Nephron progenitor cell (in vitro differentiated cells): ENCODE results near the gene IRX6.

Source experiments
- DNase-seq: peaks from one replicate; pipeline ENCODE4 v3.0.0; 2021
- H3K27ac Mint-ChIP-seq: 2 replicates; pipeline ENCODE4 v1.8.0; 2021; ENCODE audit warnings: mild to moderate bottlenecking, moderate library complexity, mixed read lengths
- H3K27me3 Mint-ChIP-seq: 2 replicates; pipeline ENCODE4 v1.8.0; 2021; ENCODE audit warnings: mild to moderate bottlenecking, low read depth, mixed read lengths; ENCODE audit not compliant: poor library complexity
- H3K36me3 Mint-ChIP-seq: 2 replicates; pipeline ENCODE4 v1.8.0; 2021; ENCODE audit warnings: low read depth, mixed read lengths
- H3K4me1 Mint-ChIP-seq: 2 replicates; pipeline ENCODE4 v1.8.0; 2021; ENCODE audit warnings: mixed read lengths
- H3K4me3 Mint-ChIP-seq: 2 replicates; pipeline ENCODE4 v1.8.0; 2021; ENCODE audit warnings: mild to moderate bottlenecking, moderate library complexity, mixed read lengths
- H3K9me3 Mint-ChIP-seq: 2 replicates; pipeline ENCODE4 v1.8.0; 2021; ENCODE audit warnings: mild to moderate bottlenecking, moderate library complexity, mixed read lengths
- CTCF ChIP-seq: fragments of 200-600 bp; sonication (generic); IDR thresholded peaks from 2 replicates; pipeline ENCODE4 v1.5.0; 2021; ENCODE audit warnings: antibody characterized with exemption

Gene IRX6

GRCh38 chr16:55297910-55298479, 26.0 kb upstream of the IRX6 start:
- Mint-ChIP-seq H3K4me1 (peaks cover 50% of the 10 kb centered on the region), H3K4me3 (no peak overlapping the region), H3K27me3 (peaks cover 19% of the 10 kb centered on the region), H3K9me3 (peaks cover 18% of the 10 kb centered on the region), H3K27ac (no peak overlapping the region), H3K36me3 (peaks cover 4% of the 10 kb centered on the region)
- DNase-seq: no peak
- no peak for TF ChIP-seq CTCF

GRCh38 chr16:55301385-55302008, 22.5 kb upstream of the IRX6 start:
- peak overlapping the region; percentile 34 for H3K27ac Mint-ChIP-seq
- H3K27me3 Mint-ChIP-seq: peaks cover 27% of the 10 kb centered on the region
- H3K36me3 Mint-ChIP-seq: peaks cover 4% of the 10 kb centered on the region
- peaks cover 46% of the 10 kb centered on the region for H3K4me1 Mint-ChIP-seq
- peaks cover 18% of the 10 kb centered on the region for H3K9me3 Mint-ChIP-seq
- no peak overlapping the region for H3K4me3 Mint-ChIP-seq
- no peak for TF ChIP-seq CTCF
- DNase-seq: no peak

GRCh38 chr16:55302635-55303034, 21.4 kb upstream of the IRX6 start:
- H3K9me3 Mint-ChIP-seq: peaks cover 11% of the 10 kb centered on the region
- H3K36me3 Mint-ChIP-seq: peaks cover 1% of the 10 kb centered on the region
- no peak overlapping the region for H3K27ac Mint-ChIP-seq
- DNase-seq: peak; percentile 16
- no peak overlapping the region for H3K4me3 Mint-ChIP-seq
- peaks cover 41% of the 10 kb centered on the region for H3K4me1 Mint-ChIP-seq
- H3K27me3 Mint-ChIP-seq: peaks cover 30% of the 10 kb centered on the region
- no peak for TF ChIP-seq CTCF

- TF ChIP-seq CTCF: no peak
- H3K27me3 Mint-ChIP-seq: peaks cover 54% of the 10 kb centered on the region
Measured at GRCh38 chr16:55308973-55309372, 15.0 kb upstream of the IRX6 start.

GRCh38 chr16:55322327-55322726, 1.7 kb upstream of the IRX6 start:
- H3K27ac Mint-ChIP-seq: no peak overlapping the region
- H3K9me3 Mint-ChIP-seq: no peaks in the 10 kb centered on the region
- H3K27me3 Mint-ChIP-seq: peaks cover 98% of the 10 kb centered on the region
- DNase-seq: no peak
- TF ChIP-seq CTCF: no peak
- no peaks in the 10 kb centered on the region for H3K36me3 Mint-ChIP-seq
- H3K4me3 Mint-ChIP-seq: no peak overlapping the region
- H3K4me1 Mint-ChIP-seq: peaks cover 11% of the 10 kb centered on the region

More at GRCh38 chr16:55308973-55309372, 15.0 kb upstream of the IRX6 start:
- Mint-ChIP-seq H3K36me3 (no peaks in the 10 kb centered on the region), H3K4me3 (no peak overlapping the region), H3K4me1 (peaks cover 17% of the 10 kb centered on the region), H3K9me3 (no peaks in the 10 kb centered on the region), H3K27ac (no peak overlapping the region)
- DNase-seq: no peak
